ENCODE measurements around the gene ESPL1. TPM values are rescaled to one million over a fixed set of nuclear protein-coding genes. Genes with fewer than 3 reads are reported as not detected.
"Not testable (repeated sequence)": the region's sequence is repeated elsewhere in the genome, so short reads cannot be mapped to it uniquely, and the experiment has no call there.

Gene ESPL1
- polyA plus RNA-seq, 2 of the 4 experiments (the other 2 are of a cell fraction), result 10.0 to 16.5 TPM

- POLR2A ChIA-PET, result interaction anchor here (1.6 kb wide), 1 partner anchor 49 kb away, joined by 5 read pairs; no protein-coding TSS in a partner anchor
- CTCF ChIA-PET, result interaction anchor here (2.4 to 21.4 kb wide), 5 partner anchors 10 to 177 kb away, joined by 7 to 638 read pairs (median 137); partner anchors contain the start of genes AAAS, AMHR2 and NPFF
- no peak for FAIRE-seq
- Histone ChIP-seq H3K4me3 (no peak overlapping the region), H3K4me2 (no peak overlapping the region), H3K9me3 (no peaks in the 10 kb centered on the region), H3K27ac (no peak overlapping the region), H3K4me1 (peaks cover 4% of the 10 kb centered on the region; the same call in 1 of the 3 replicates)
- no peak for ATAC-seq
- TF ChIP-seq MAX (IDR thresholded peaks at IDR 0.05) (no peak), HMGXB4 (CRISPR knock-in tag; IDR thresholded peaks at IDR 0.05; ENCODE audit: borderline replicate concordance) (no peak), HOXA7 (CRISPR knock-in tag; IDR thresholded peaks at IDR 0.05) (no peak), ZSCAN20 (CRISPR knock-in tag; IDR thresholded peaks at IDR 0.05) (no peak)
- DNase-seq (ENCODE audit: low read depth in 1 of 2, low spot score in 1 of 2), result no peak
- 74% methylated on average over 5 of the region's 5 CpGs for WGBS (ENCODE audit: missing lambda C conversion rate)
Observed at GRCh38 chr12:53330671-53331070, 62.6 kb downstream of the ESPL1 start.

GRCh38 chr12:53332339-53332738 lies 64.2 kb downstream of the ESPL1 start:
- POLR2A ChIA-PET, result interaction anchor here (1.0 to 1.3 kb wide), 2 partner anchors 13 to 89 kb away, joined by 3 to 4 read pairs; no protein-coding TSS in a partner anchor
- CTCF ChIA-PET, result interaction anchor here (1.2 to 21.4 kb wide), 6 partner anchors 8 to 176 kb away, joined by 3 to 638 read pairs (median 98); partner anchors contain the start of genes AAAS, AMHR2 and NPFF
- FAIRE-seq; H3K4me2 ChIP-seq; H3K4me1 ChIP-seq; DNase-seq (ENCODE audit: low read depth in 1 of 2, low spot score in 1 of 2); H3K9me3 ChIP-seq; H3K27ac ChIP-seq; ATAC-seq; H3K4me3 ChIP-seq: not testable (repeated sequence)

- 77% methylated on average over 15 of the region's 15 CpGs for WGBS (ENCODE audit: missing lambda C conversion rate)
- ChIA-PET POLR2A (interaction anchor here (1.0 to 1.3 kb wide), 2 partner anchors 12 to 88 kb away, joined by 3 to 4 read pairs; no protein-coding TSS in a partner anchor), CTCF (interaction anchor here (0.6 to 21.4 kb wide), 11 partner anchors 7 to 175 kb away, joined by 3 to 638 read pairs (median 5); partner anchors contain the start of genes AAAS, AMHR2, MYG1 and NPFF)
- Histone ChIP-seq H3K27ac (no peak overlapping the region), H3K9me3 (no peaks in the 10 kb centered on the region), H3K4me3 (no peak overlapping the region), H3K4me1 (no peaks in the 10 kb centered on the region), H3K4me2 (no peak overlapping the region)
- DNase-seq (ENCODE audit: low read depth in 1 of 2, low spot score in 1 of 2) (no peak), ATAC-seq (no peak), FAIRE-seq (no peak)
- TF ChIP-seq ZNF302 (CRISPR knock-in tag; IDR thresholded peaks at IDR 0.05) (no peak), NR3C1 (IDR thresholded peaks at IDR 0.05) (no peak), EP300 (IDR thresholded peaks at IDR 0.05) (no peak)
Observed at GRCh38 chr12:53332744-53333143, 64.6 kb downstream of the ESPL1 start.

GRCh38 chr12:53333289-53333688 lies 65.2 kb downstream of the ESPL1 start:
- POLR2A ChIA-PET, result no interaction called here

More at GRCh38 chr12:53333289-53333688, 65.2 kb downstream of the ESPL1 start:
- no peak for DNase-seq (ENCODE audit: low read depth in 1 of 2, low spot score in 1 of 2)
- CTCF ChIA-PET, result interaction anchor here (0.6 to 21.4 kb wide), 9 partner anchors 8 to 120 kb away, joined by 3 to 638 read pairs (median 5); partner anchors contain the start of genes AAAS and MYG1
- H3K4me3 ChIP-seq, result no peak overlapping the region
- H3K27ac ChIP-seq, result no peak overlapping the region
- FAIRE-seq, result no peak
- no peaks in the 10 kb centered on the region for H3K9me3 ChIP-seq
- no peak overlapping the region for H3K4me2 ChIP-seq
- 66% methylated on average over 4 of the region's 4 CpGs for WGBS (ENCODE audit: missing lambda C conversion rate)
- TF ChIP-seq ESRRA (IDR thresholded peaks at IDR 0.05; ENCODE audit: borderline replicate concordance, low read length) (no peak), MAX (IDR thresholded peaks at IDR 0.05) (no peak), POLR2A (IDR thresholded peaks at IDR 0.05; ENCODE audit: low read length) (no peak), USF2 (IDR thresholded peaks at IDR 0.05) (no peak), RAD21 (conservative IDR thresholded peaks at IDR 0.05 in 1 of 2, IDR thresholded peaks at IDR 0.05 in 1 of 2) (no peak), EHMT2 (IDR thresholded peaks at IDR 0.05; ENCODE audit: low read depth) (no peak), FOXS1 (CRISPR knock-in tag; IDR thresholded peaks at IDR 0.05) (no peak), MYC (IDR thresholded peaks at IDR 0.05; ENCODE audit: borderline replicate concordance, low read length) (no peak), HOXB5 (CRISPR knock-in tag; IDR thresholded peaks at IDR 0.05) (no peak), ATOH8 (CRISPR knock-in tag; IDR thresholded peaks at IDR 0.05; ENCODE audit: low read depth) (no peak), MAFK (IDR thresholded peaks at IDR 0.05; ENCODE audit: partially characterized antibody) (no peak), HES2 (IDR thresholded peaks at IDR 0.05) (no peak)
- no peaks in the 10 kb centered on the region for H3K4me1 ChIP-seq
- no peak for ATAC-seq
